Activated T-cell treated with anti-CD3 and anti-CD28 coated beads for 1 hour (primary cell): Measurements from ENCODE around the gene GRIP1.

Experiments used
- DNase-seq: peaks from one replicate; pipeline ENCODE4 v3.0.0-alpha.2; 2020; ENCODE audit warnings: low read depth

GRIP1 gene

DNA sequence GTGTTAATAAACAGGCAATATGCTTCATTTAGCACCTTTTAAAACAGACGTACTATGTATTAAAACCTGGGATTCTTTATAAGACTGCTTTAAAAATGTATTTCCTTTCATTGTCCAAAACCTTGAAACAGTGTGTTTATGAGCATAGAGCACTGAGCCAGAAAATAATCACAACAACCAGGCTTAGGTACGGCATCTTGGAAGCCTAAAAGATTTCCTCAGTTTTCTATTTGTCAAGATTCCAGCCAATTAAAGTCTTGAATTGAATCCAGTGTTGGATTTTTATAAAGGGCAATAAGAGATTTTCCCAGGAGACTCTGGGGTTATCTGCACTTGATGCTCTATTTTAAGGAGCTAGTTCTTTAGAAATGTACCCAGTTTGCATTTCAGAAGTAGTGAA is 80.3 kb downstream of the GRIP1 start:
- DNase-seq = no peak

DNA sequence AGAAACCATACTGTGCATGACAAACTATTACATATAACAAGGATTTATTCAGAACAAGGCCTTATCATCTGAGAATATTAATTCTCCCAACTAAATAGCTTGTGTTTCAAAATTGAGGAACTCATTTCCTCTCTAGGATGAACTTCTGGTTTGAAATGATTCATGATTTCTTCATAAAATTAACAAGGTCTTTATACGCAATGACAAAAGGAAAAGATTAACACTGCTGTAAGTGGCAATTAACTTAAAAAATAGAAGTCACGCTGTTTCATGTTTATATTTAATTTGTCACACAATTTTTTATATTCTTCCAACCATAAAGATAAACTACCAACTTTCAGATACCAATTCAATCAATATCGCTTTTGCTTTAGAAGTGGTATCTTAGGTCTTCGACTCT is 80.8 kb downstream of the GRIP1 start:
- DNase-seq = no peak

DNA sequence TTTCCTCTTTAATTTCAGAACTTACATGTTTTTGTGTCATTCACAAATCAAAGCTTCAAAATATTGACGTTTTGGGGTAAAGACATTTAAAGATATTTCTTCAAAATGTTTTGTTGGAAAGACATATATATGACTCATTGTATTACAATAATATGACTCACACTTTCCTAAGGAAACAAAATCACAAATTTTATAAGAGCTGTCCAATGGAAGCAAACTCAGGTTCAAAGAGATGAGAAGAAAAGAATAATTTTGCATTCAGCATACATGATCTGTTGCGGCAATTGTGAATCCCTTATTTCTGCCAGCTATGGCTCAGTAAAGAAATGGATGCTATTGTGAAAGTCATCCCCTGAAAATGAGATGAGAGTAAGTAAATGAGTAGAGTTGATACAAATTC is 82.7 kb downstream of the GRIP1 start:
- DNase-seq = no peak

DNA sequence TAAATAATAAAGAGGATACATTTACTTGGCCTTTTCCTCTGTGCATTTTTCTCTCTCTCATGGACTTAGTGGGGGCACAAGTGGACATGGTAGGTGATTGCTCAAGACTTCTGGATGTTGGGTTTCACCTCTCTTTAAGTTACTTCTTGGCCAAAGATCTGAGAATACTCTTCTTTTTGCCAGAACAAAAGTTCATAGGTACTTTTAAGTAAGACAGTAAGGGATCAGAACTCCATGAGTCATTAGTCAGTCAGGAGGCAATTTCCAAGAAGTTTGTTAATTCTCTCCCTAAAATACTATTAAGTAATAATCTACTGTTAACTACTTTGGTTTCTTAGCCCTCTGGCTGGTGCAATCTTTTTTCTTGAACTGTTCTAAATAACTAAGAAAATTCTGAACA is 84.2 kb downstream of the GRIP1 start:
- no peak for DNase-seq

DNA sequence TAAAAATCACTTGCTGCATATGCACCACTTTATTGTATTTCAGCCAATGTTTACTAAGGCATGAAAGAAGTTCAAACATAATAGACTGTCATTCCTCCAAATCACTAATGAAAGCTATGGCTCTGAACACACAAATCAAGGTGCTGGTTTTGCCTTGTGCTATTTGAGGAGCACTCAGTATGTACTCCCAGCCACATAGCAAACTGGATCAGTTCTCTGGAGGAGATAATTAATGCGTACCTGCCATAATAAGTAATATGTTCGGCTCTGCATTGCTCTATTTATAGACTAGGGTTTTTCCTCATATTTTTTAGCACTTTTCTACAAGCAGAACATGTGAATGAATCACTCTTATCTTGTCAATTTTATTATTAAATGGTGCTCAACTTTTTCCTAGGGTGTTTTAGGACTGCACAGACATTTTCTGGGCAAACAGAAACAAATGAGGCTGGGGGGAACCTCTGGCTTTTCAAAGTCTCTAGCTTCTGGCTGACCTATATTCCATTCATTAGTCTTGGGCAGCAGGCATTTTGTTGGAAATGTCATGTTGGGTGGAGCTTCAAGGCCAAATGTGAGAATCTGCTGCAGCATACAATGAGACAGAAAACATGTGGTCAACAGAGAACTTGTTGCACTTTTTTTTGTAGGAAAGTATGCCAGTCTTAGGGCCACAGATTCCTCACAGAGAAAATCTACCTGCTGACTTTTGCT is 88.4 kb downstream of the GRIP1 start:
- DNase-seq = no peak

DNA sequence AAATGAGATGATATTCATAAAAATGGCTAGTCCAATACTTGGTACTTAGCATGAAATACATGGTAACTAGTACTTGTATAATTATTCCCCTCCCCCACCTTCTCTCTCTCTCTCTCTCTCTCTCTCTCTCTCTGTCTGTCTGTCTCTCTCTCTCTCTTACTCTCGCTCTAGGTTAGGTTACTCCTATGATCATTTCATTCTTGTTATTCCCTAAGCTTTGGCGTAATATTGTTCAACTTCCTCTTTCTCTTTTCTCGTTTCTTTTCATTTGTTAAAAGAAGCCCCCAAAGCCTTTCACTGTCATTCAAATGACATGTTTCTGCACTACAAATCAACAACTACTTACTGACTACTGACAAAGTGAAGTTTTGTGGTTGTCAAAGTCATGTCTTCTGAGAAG is 89.8 kb downstream of the GRIP1 start:
- no peak for DNase-seq

DNA sequence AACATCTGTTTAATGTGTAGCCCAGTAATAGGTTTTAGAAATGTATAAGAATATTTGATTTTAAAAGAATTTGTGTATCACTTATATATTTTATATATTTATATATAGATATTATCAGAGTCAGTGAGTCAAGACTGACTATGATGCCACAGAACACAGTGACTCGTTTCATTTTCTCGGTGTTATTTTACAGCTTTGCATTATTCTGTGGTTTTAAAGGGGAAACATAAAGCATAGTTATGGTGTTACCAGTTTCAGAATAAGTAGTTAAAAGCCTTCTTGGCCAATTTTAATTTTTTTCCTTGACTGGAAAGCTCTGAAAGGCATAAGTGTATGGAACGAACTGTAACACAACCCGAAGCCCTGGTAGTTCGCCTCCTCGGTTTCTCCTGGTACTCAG is 91.0 kb downstream of the GRIP1 start:
- no peak for DNase-seq

DNA sequence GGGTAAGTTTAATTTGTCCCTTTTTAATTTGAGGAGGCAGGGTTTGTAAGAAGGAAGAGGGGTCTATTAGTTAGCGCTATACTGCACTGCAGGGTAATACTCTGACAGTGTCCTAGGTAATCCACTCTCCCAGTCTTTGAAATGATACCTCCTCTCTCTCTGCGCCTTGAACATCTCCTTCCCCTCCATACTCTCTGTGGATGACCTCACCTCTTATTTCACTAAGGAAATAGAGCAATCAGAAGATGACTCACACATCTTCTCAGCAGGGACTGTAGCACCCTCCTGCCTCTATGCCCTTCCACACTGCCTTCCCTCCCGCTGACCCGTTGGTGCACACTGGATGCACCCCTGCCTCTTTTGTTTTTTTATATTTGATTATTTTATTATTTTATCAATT is 94.2 kb downstream of the GRIP1 start:
- DNase-seq = no peak

DNA sequence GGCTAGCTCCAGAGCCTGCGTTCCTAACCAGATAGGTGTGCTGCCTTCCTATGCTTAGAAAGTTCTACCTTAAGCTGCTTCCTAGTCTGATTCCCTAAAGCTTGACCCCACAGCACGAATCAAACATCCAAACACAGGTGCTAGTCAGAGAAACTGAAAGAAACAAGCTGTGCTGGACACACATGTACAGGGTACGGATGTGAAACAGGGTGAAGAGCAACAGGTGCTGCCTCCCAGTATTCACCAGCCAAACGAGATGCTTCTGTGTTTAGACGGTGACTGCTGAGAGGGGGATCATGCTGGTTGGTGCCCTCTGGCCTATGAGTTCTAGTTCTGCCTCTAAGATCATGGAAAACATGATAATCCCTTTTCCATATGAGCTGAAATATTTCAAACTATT is 105.3 kb downstream of the GRIP1 start:
- no peak for DNase-seq

DNA sequence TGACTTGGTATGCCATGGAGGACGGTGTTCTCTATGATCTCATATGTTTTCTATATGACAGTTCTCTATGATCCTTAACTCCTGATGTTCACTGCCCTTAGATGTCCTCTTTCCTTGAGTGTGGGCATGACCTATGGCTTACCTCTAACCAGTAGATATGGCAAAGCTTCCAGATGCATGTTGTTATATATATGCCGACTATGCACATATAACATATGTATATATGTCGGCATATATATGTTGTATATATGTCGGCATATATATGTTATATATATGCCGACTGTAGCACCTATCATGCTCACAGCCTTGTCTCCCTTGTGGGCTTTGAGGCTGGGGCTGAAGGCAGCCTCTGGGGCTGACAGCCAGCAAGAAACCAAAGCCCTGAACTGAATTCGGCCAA is 106.0 kb downstream of the GRIP1 start:
- DNase-seq = no peak

DNA sequence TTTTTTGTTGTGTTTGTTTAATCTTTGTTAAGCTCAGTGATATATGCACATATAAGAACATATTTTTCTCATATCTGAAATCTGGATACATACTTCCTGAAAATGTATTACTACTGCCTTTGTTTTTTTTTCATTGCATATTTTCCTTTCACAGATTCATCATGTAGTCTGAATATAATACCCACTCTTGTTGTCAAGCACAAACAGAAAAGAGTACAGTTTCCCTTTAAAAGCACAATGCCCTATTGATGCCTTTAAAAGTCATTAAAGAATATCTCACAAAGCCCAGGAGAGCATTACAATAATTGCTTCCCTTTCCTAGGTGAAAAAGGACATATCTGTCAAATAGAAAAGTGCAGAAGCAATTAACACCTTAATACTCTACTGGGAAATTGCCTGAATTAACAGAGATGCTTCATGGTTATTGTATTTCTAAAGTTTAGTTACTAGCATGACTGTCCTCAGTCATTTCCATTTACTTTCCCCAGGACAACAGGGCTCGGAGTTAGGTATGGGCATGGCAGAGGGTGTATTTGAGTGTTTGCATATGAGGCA is 107.4 kb downstream of the GRIP1 start:
- DNase-seq = no peak

DNA sequence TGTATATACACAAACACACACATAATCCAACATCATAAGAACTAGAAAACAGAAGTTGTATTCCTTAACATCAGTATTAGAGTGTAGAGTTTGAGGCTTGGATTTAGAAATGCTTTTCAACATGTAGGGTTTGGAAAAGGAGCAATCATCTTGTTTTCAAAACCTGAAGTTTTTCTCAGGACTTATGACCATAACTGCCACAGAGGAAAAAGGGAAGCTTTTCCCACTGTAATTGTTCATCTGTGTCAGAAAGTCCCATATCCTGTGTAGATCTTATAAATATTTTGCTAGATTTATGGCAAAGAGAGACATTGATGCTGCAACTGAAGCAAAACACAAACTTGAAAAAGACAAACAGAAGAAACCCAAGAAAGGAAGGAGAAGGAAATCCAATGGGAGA is 115.7 kb downstream of the GRIP1 start:
- no peak for DNase-seq

DNA sequence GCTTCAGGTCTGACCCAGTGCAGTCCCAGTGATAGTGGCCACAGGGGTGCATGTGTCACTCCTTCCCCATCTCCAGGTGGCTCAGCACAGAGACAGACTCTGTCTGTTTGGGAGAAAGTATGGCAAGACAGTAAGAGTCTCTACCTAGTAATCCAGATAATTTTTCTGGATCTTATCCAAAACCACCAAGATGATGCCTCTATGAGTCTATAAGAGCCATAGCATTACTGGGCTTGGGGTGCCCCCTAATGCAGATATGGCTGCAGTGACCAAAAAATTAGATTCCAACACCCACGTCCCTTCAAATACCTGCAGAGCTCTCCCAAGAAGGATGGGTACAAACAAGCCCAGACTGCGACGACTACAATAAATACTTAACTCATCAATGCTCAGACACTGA is 123.8 kb downstream of the GRIP1 start:
- DNase-seq = no peak

DNA sequence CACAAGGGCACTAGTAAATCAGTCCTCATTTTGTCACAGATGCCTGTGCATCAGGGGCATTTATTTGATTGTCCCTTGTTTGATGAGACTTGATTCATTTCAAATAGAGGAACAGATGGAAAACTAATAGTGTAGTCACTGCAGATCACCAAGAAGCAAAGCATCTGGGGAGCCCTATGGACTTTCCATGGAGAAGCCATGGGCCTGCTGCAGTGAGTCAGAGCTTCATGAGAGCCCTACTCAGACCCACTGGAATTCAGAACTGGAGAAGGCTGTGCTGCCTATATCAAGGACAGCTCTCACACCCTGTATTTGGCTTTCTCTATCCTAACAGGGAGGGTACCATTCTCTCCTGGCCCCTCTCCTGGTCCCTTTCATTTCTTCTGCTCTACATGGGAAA is 126.2 kb downstream of the GRIP1 start:
- no peak for DNase-seq

DNA sequence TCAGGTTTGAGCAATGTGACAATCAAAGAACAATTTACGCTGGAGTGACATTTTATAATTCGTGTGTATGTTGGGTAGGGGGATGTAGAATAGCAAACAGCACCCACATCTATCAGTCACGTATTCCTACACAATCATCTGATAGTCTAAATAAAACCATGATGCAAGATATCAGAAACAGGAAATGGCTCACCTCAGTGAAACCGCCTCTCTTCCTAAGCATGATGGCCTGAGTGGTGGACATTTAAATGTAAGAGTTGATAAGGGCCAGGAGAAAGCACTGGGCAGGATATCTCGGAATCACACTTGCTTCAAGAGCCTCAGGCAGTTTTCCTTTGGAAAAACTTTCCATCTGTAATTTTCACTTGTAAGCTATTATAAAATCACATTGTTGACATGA is 128.2 kb downstream of the GRIP1 start:
- no peak for DNase-seq

DNA sequence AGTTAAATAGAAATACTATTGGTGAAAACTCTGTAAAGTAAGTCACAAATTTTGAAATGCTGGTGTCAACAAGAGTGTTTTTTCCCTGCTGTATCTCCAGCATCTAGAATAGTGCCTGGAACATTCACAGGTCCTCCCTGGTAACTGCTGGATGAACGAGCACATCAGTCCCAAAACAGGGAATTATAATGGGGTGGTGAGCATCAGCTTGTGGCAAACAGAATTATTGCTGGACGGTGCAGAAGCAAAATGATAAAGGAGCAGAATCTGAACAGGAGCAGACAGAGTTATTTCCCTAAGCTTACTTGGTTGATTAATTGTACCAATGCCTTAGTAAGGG is 129.9 kb downstream of the GRIP1 start:
- DNase-seq = no peak

DNA sequence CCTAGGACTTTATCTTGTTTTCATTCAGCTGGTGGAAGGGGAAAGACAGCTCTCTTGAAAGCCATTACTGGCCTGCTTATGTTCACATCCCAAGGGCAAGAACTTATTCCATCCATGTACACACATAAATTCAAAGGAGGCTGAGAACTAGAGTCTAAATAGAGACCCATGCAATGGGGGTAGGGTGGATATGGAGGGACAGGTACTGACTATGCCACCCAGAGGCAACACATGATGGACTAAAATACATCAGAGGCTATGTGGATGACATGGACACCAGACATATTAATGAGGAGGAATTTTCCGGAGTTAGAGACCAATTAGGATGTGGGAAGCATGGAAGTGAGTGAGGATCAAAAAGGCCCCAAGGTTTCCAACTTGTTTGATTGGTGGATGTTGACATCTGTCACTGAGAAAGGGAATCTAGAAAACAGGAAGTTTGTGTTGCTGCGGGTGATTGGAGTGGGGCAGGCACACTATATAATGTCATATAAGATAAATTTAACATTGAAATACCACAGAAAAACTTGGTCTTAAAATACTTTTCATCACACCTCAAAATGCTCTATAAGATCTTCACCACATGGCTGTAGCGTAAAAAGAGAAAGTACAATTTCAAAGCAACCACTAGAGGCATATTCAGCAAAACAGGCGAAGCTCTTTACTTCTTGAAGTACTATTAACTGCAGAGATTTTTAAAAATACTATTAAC is 130.4 kb downstream of the GRIP1 start:
- no peak for DNase-seq

DNA sequence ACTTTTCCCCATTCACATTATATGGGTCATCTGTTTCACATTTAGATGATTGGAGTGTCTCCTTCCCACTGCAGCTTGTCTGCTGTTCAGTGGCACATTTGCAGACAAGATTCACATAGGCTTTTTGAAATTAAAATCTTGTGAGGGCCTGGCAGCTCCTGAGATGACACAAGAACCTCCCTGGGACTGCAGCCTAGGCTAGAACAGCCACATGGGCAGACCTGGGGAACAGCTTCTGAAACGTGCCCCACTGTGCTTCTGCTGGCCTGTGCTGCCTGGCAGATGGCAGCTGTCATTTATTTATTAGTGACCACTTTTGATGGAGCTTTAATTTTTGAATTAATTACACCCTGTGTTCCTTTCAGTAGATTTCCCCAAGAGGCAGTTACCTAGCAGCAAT is 137.4 kb downstream of the GRIP1 start:
- no peak for DNase-seq

DNA sequence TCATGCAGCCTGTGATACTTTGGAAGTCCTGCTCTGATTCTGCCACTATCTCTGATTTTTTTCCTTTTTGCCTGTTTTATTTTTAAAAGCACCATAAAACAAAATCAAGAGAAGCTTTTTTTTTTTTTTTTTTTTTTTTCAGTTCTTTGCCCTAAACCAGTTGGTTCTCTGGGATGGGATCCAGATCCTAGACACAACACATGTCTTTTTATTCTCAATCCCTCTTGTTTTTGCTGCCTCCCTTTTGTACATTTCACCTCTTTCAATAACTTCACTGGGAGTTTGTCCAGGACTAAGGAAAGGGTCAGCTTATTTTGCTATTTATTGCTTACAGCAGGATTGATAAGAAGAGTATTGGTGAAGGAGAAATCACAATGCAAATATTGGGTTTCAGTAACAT is 139.4 kb downstream of the GRIP1 start:
- no peak for DNase-seq

DNA sequence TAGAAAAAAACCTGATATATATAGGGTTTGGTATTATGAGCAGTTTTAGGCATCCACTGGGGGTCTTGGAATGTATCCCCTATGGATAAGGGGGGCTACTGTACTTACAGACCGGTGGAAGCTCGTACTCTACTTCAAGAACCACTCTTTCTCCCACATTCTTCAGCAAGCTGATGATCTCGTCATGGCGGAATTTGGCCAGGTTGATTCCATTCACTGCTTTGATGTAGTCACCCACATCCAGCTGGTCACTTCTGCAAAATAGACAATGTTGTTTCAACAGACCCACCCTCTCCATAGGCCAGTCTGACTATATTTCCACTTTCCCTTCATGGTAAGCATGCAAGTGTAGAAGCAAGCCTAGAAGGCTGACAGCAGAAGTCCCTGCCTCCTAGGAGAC is 139.9 kb downstream of the GRIP1 start:
- no peak for DNase-seq

DNA sequence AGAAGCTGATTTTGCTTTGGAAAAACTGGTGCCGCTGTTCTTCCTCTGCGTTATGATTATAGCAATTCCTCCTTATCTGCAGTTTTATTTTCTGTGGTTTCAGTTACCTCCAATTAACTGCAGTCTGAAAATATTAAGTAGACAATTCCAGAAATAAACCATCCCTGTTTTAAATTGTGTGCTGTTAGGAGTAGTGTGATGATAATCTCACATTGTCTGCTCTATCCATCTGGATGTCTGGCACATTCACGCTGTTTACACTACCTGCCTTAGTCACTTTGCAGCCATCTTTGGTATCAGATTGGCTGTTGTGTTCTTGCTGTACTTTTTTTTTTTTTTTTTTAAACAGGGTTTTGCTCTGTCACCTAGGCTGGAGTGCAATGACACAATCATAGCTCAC is 141.0 kb downstream of the GRIP1 start:
- no peak for DNase-seq

DNA sequence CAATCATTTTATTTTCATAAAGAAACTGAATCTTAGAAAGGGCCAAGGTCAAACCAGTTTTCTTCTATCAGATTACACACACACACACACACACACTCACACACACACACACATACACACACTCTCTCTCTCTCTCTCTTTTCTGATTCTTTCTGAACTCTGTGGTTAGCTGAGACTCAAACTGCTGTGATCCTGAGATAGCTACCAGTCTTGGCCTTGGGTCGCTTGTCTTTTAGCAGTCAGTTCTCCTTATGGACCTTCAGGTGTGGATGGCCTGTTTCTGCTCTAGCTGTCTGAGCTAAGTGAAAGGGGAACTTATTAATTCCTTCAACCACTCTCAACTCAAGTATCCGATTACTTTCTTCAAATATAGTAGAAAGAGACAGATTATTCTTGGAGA is 145.1 kb downstream of the GRIP1 start:
- no peak for DNase-seq

DNA sequence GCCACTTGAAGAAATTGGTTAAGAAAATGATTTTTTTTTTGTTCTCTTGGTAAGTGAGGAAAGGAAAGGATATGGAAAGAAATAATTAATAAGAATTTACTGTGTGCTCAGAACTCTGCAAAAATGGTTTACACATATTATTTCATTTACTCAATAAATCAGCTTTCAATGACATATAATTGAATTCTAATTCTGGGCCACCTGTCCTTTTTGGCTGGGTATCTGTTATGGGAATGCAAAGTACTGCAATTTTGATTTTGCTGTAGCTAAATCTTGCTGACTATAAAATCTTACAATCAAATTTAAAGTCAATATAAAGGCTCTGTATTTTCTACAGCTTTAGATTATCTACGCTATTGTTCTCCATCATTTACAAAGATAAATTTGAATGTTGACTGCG is 147.1 kb downstream of the GRIP1 start:
- DNase-seq = no peak

DNA sequence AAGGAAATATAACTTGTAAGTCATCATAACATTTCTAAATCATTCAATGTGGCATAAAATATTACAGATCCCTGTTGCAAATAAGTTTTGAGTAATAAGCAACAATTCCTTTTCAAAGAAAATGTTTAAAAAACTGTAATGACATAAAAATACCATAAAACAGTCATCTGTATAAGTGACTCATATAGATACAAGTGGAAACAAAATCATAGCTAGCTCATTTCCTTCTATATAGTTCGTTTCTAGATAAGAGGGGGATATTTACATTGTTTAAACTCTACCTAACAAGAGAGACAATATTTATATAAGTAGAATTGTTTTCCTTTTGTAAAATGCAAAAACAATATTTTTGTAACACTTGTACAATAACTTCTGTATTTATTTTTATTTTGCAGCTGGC is 148.9 kb downstream of the GRIP1 start:
- DNase-seq = no peak
